GM12878 (cell line): ENCODE measurements around the gene SDF4.

ENCODE experiments used
- ATF3 ChIP-seq: IDR thresholded peaks from 2 replicates; pipeline ENCODE4 v1.6.1; 2011; ENCODE audit warnings: low read depth, mild to moderate bottlenecking, low read length, moderate library complexity, borderline replicate concordance; ENCODE audit errors: extremely low read depth
- BRCA1 ChIP-seq: IDR thresholded peaks from 2 replicates; pipeline ENCODE4 v1.6.1; 2011; ENCODE audit warnings: low read depth, low read length, improper control_type of control experiment
- CHD2 ChIP-seq: IDR thresholded peaks from 2 replicates; pipeline ENCODE4 v1.6.1; 2011; ENCODE audit warnings: low read depth, low read length, improper control_type of control experiment, borderline replicate concordance
- CTCF ChIP-seq, 3 experiments: IDR thresholded peaks in 2 of 3; conservative IDR thresholded peaks in 1 of 3; 2 replicates each; pipeline ENCODE4 v1.5.1; 2011; ENCODE audit warnings: low read depth in 3 of 3, low read length in 3 of 3, mild to moderate bottlenecking in 3 of 3, control low read depth in 2 of 3, moderate library complexity in 2 of 3, inconsistent platforms in 1 of 3, mixed read lengths in 1 of 3; ENCODE audit not compliant: control insufficient read depth in 2 of 3, insufficient read depth in 1 of 3; ENCODE audit errors: extremely low read depth in 1 of 3
- HDAC2 ChIP-seq: fragments of 200-600 bp; sonication (generic); IDR thresholded peaks from 2 replicates; pipeline ENCODE4 v1.6.1; 2017
- JUND ChIP-seq: IDR thresholded peaks from 2 replicates; pipeline ENCODE4 v1.6.1; 2012; ENCODE audit warnings: low read depth, mild to moderate bottlenecking, low read length, improper control_type of control experiment, moderate library complexity
- REST ChIP-seq: IDR thresholded peaks from 2 replicates; pipeline ENCODE4 v1.6.1; 2012; ENCODE audit warnings: mild to moderate bottlenecking, low read depth, low read length

GRCh38 chr1:1262071-1262470 is 30.3 kb upstream of the SDF4 start:
- no peak for TF ChIP-seq JUND
- no peak for TF ChIP-seq REST
- no peak for TF ChIP-seq HDAC2
- TF ChIP-seq BRCA1: no peak
- no peak for TF ChIP-seq CHD2
- no peak for TF ChIP-seq CTCF (IDR thresholded peaks at IDR 0.05 in 2 of 3, conservative IDR thresholded peaks at IDR 0.05 in 1 of 3; ENCODE audit: control insufficient read depth in 2 of 3, extremely low read depth in 1 of 3, insufficient read depth in 1 of 3, low read depth in 3 of 3, low read length in 3 of 3)
- TF ChIP-seq ATF3: no peak
